Neural crest cell (in vitro differentiated cells): ENCODE results near the gene ACTL7A. TPM values are rescaled to one million over a fixed set of nuclear protein-coding genes. Genes with fewer than 3 reads are reported as not detected.
"Not testable (repeated sequence)": the region's sequence is repeated elsewhere in the genome, so short reads cannot be mapped to it uniquely, and the experiment has no call there.

Source experiments
- DNase-seq: peaks from one replicate; pipeline ENCODE4 v3.0.0; 2021; ENCODE audit warnings: low read depth, mixed read lengths, low spot score
- H3K27ac Mint-ChIP-seq: one replicate; pipeline ENCODE4 v1.8.0; 2021; ENCODE audit warnings: mild to moderate bottlenecking, mixed read lengths; ENCODE audit not compliant: unreplicated experiment
- H3K27me3 Mint-ChIP-seq: 2 replicates; pipeline ENCODE4 v1.8.0; 2021; ENCODE audit warnings: low read depth, mild to moderate bottlenecking, mixed read lengths
- H3K36me3 Mint-ChIP-seq: 2 replicates; pipeline ENCODE4 v1.8.0; 2021; ENCODE audit warnings: low read depth, mild to moderate bottlenecking, mixed read lengths
- H3K4me1 Mint-ChIP-seq: 2 replicates; pipeline ENCODE4 v1.8.0; 2021; ENCODE audit warnings: mixed read lengths
- H3K4me3 Mint-ChIP-seq: one replicate; pipeline ENCODE4 v1.8.0; 2021; ENCODE audit warnings: mild to moderate bottlenecking, mixed read lengths
- H3K9me3 Mint-ChIP-seq: 2 replicates; pipeline ENCODE4 v1.8.0; 2021; ENCODE audit warnings: mixed read lengths
- total RNA-seq: library from RNA; stranded (reverse); gene quantifications from 2 replicates; pipeline ENCODE4 v1.2.1, GENCODE V29; 2021
- TF ChIP-seq, protein P1 (sequence below): fragments of 200-600 bp; sonication (generic); conservative IDR thresholded peaks from 2 replicates; pipeline ENCODE4 v1.5.0; 2021; ENCODE audit warnings: antibody characterized with exemption, mild to moderate bottlenecking

Gene ACTL7A
- total RNA-seq, 1 donor from 2014 or later: not detected

DNA sequence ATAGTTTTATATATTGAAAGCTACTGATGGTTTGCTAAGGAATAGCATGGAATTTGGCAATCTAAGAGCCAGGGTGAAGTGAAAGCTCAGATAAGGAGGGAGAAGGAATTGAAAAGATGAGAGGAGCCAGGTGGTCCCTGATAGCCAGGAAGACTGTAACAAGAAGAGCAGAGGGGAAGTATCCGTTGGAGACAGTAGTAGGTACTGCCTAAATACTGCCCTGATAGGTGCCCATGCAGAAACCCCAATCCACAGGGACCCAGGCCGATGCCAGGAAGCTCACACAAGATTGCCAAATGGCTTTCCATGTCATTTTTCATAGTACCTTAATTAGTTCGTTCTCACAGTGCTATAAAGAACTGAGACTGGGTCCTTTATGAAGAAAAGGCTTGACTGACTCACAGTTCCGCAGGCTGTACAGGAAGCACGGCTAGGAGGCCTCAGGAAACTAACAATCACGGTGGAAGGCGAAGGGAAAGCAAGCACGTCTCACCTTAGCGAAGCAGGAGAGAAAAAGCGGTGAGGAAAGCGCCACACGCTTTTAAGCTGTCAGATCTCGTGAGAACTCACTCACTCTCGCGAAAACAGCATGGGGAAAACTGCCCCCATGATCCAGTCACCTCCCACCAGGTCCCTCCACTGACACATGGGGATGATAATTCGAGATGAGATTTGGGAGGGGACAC, 19.3 kb upstream of the ACTL7A start:
- H3K27me3 Mint-ChIP-seq: no peaks in the 10 kb centered on the region
- no peak for DNase-seq
- no peaks in the 10 kb centered on the region for H3K36me3 Mint-ChIP-seq
- TF ChIP-seq, protein P1, sequence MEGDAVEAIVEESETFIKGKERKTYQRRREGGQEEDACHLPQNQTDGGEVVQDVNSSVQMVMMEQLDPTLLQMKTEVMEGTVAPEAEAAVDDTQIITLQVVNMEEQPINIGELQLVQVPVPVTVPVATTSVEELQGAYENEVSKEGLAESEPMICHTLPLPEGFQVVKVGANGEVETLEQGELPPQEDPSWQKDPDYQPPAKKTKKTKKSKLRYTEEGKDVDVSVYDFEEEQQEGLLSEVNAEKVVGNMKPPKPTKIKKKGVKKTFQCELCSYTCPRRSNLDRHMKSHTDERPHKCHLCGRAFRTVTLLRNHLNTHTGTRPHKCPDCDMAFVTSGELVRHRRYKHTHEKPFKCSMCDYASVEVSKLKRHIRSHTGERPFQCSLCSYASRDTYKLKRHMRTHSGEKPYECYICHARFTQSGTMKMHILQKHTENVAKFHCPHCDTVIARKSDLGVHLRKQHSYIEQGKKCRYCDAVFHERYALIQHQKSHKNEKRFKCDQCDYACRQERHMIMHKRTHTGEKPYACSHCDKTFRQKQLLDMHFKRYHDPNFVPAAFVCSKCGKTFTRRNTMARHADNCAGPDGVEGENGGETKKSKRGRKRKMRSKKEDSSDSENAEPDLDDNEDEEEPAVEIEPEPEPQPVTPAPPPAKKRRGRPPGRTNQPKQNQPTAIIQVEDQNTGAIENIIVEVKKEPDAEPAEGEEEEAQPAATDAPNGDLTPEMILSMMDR: no peak
- H3K9me3 Mint-ChIP-seq: no peaks in the 10 kb centered on the region
- H3K27ac Mint-ChIP-seq: no peak overlapping the region
- H3K4me3 Mint-ChIP-seq: no peak overlapping the region
- no peaks in the 10 kb centered on the region for H3K4me1 Mint-ChIP-seq

- no peak for DNase-seq
- H3K4me1 Mint-ChIP-seq: no peaks in the 10 kb centered on the region
- no peak overlapping the region for H3K4me3 Mint-ChIP-seq
- no peaks in the 10 kb centered on the region for H3K9me3 Mint-ChIP-seq
- no peaks in the 10 kb centered on the region for H3K27me3 Mint-ChIP-seq
- H3K27ac Mint-ChIP-seq: no peak overlapping the region
- H3K36me3 Mint-ChIP-seq: no peaks in the 10 kb centered on the region
- TF ChIP-seq, protein P1: no peak
These were observed 17.7 kb upstream of the ACTL7A start for GRCh38 chr9:108844391-108844790.

DNA sequence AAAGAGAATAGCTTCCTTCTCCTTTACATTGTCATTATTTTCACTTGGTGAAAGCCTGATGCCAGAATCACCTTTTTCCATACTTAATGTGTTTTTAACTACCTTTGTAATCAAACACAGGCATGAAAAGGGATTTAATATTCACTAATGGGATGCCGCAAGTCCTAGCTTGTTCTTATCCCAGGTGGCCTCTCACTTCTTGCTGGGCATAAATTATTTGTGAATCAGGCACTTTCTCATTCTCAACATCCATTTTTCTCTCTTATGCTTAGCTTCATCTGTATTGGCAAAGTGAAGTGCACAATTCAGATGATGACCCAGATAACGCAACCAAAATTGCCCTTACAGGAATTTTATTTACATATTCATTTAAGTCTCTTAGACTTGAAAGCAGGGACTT, 17.2 kb upstream of the ACTL7A start:
- Mint-ChIP-seq H3K9me3 (no peaks in the 10 kb centered on the region), H3K4me1 (no peaks in the 10 kb centered on the region), H3K4me3 (no peak overlapping the region), H3K27me3 (no peaks in the 10 kb centered on the region), H3K36me3 (no peaks in the 10 kb centered on the region), H3K27ac (no peak overlapping the region)
- TF ChIP-seq, protein P1: no peak
- DNase-seq: no peak

DNA sequence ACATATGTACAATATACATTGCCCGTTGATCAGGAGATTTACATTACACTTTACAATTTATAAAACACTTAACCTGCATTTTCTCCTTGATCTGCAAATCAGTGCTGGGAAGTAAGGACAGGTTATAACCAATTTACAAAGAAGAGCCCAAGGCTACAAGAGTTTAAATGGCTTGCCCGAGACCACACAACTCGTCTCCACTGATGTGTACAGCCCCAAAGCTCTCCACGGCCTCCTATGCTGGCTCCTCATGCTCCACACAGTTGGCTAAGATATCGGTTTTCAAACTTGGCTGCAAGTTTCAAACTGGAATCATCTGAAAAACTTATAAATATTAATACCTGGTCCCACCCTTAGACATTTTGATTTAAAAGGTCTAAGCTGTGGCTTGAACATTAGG, 16.6 kb upstream of the ACTL7A start:
- no peaks in the 10 kb centered on the region for H3K4me1 Mint-ChIP-seq
- H3K27ac Mint-ChIP-seq: no peak overlapping the region

GRCh38 chr9:108845947-108846346, 16.1 kb upstream of the ACTL7A start:
- Mint-ChIP-seq H3K4me1 (no peaks in the 10 kb centered on the region), H3K27me3 (no peaks in the 10 kb centered on the region), H3K9me3 (no peaks in the 10 kb centered on the region), H3K27ac (no peak overlapping the region), H3K36me3 (no peaks in the 10 kb centered on the region), H3K4me3 (no peak overlapping the region)
- TF ChIP-seq, protein P1: no peak
- DNase-seq: no peak

More for the DNA sequence above, 16.6 kb upstream of the ACTL7A start:
- no peak overlapping the region for H3K4me3 Mint-ChIP-seq
- no peaks in the 10 kb centered on the region for H3K36me3 Mint-ChIP-seq
- H3K27me3 Mint-ChIP-seq: no peaks in the 10 kb centered on the region
- TF ChIP-seq, protein P1: no peak
- no peaks in the 10 kb centered on the region for H3K9me3 Mint-ChIP-seq
- no peak for DNase-seq

DNA sequence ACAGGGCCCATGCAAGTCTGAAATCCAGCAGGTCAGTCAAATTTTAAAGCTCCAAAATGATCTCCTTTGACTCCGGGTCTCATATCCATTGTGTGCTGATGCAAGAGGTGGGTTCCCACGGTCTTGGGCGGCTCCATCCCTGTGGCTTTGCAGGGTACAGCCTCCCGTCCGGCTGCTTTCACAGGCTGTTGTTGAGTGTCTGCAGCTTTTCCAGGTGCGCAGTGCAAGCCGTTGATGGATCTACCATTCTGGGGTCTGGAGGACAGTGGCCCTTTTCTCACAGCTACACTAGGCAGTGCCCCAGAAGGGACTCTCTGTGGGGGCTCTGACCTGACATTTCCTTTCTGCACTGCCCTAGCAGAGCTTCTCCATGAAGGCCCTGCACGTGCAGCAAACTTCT, 13.8 kb upstream of the ACTL7A start:
- H3K27me3 Mint-ChIP-seq, H3K4me3 Mint-ChIP-seq, H3K9me3 Mint-ChIP-seq, DNase-seq, H3K36me3 Mint-ChIP-seq, H3K4me1 Mint-ChIP-seq, H3K27ac Mint-ChIP-seq: not testable (repeated sequence)
